H9 (cell line): ENCODE results near the gene SLC45A1. TPM values are rescaled to one million over a fixed set of nuclear protein-coding genes. Genes with fewer than 3 reads are reported as not detected.

ENCODE experiments used
- DNase-seq: peaks from one replicate; pipeline ENCODE4 v3.0.0-alpha.2; 2017
- H2AFZ ChIP-seq: one replicate; pipeline ENCODE4 v1.6.1; 2013; ENCODE audit warnings: mild to moderate bottlenecking, low read length, control low read depth, moderate library complexity
- H2AK5ac ChIP-seq: 2 replicates; pipeline ENCODE4 v1.6.1; 2013; ENCODE audit warnings: low read length, control low read depth, mixed read lengths; ENCODE audit not compliant: insufficient read length
- H2BK120ac ChIP-seq: one replicate; pipeline ENCODE4 v1.6.1; 2013; ENCODE audit warnings: low read depth, mild to moderate bottlenecking, low read length, control low read depth, inconsistent platforms; ENCODE audit not compliant: poor library complexity, severe bottlenecking
- H2BK12ac ChIP-seq: 2 replicates; pipeline ENCODE4 v1.6.1; 2013; ENCODE audit warnings: low read length, control low read depth, mixed read lengths, low read depth; ENCODE audit not compliant: insufficient read length
- H2BK15ac ChIP-seq: 2 replicates; pipeline ENCODE4 v1.6.1; 2013; ENCODE audit warnings: low read depth, low read length, control low read depth
- H2BK20ac ChIP-seq: one replicate; pipeline ENCODE4 v1.6.1; 2013; ENCODE audit warnings: low read depth, mild to moderate bottlenecking, low read length, control low read depth, inconsistent platforms; ENCODE audit not compliant: poor library complexity, severe bottlenecking
- H2BK5ac ChIP-seq: 2 replicates; pipeline ENCODE4 v1.6.1; 2013; ENCODE audit warnings: low read length, control low read depth, mixed read lengths; ENCODE audit not compliant: insufficient read length
- H3K14ac ChIP-seq: 2 replicates; pipeline ENCODE4 v1.6.1; 2013; ENCODE audit warnings: low read length, control low read depth; ENCODE audit not compliant: insufficient read depth
- H3K18ac ChIP-seq: 2 replicates; pipeline ENCODE4 v1.6.1; 2013; ENCODE audit warnings: low read depth, mild to moderate bottlenecking, mixed read lengths, low read length, control low read depth; ENCODE audit not compliant: insufficient read length
- H3K23ac ChIP-seq: 2 replicates; pipeline ENCODE4 v1.6.1; 2013; ENCODE audit warnings: low read length, control low read depth, mixed read lengths, low read depth; ENCODE audit not compliant: insufficient read length
- H3K23me2 ChIP-seq: 2 replicates; pipeline ENCODE4 v1.6.1; 2013; ENCODE audit warnings: low read depth, mild to moderate bottlenecking, mixed read lengths, low read length, control low read depth; ENCODE audit not compliant: insufficient read length, poor library complexity, severe bottlenecking
- H3K27ac ChIP-seq: 2 replicates; pipeline ENCODE4 v1.5.1; 2013; ENCODE audit warnings: low read length, control low read depth, mixed read lengths, low read depth; ENCODE audit not compliant: insufficient read length
- H3K27me3 ChIP-seq: 2 replicates; pipeline ENCODE4 v1.6.1; 2013; ENCODE audit warnings: low read length, control low read depth, inconsistent platforms; ENCODE audit not compliant: insufficient read depth
- H3K4ac ChIP-seq: 2 replicates; pipeline ENCODE4 v1.6.1; 2013; ENCODE audit warnings: low read depth, mild to moderate bottlenecking, control low read depth, inconsistent platforms, low read length, moderate library complexity
- H3K4me1 ChIP-seq: 2 replicates; pipeline ENCODE4 v1.6.1; 2013; ENCODE audit warnings: low read length, control low read depth, inconsistent platforms; ENCODE audit not compliant: insufficient read depth
- H3K4me2 ChIP-seq: 2 replicates; pipeline ENCODE4 v1.6.1; 2013; ENCODE audit warnings: low read length, control low read depth, mixed read lengths; ENCODE audit not compliant: insufficient read length, insufficient read depth
- H3K56ac ChIP-seq: 2 replicates; pipeline ENCODE4 v1.6.1; 2013; ENCODE audit warnings: low read depth, mild to moderate bottlenecking, mixed read lengths, low read length, control low read depth; ENCODE audit not compliant: insufficient read length
- H3K79me1 ChIP-seq: 2 replicates; pipeline ENCODE4 v1.6.1; 2013; ENCODE audit warnings: low read depth, mild to moderate bottlenecking, moderate library complexity, low read length, control low read depth, inconsistent platforms; ENCODE audit not compliant: insufficient read depth, poor library complexity, severe bottlenecking
- H3K79me2 ChIP-seq: 2 replicates; pipeline ENCODE4 v1.6.1; 2013; ENCODE audit warnings: low read length, control low read depth, inconsistent platforms; ENCODE audit not compliant: insufficient read depth
- H3K9ac ChIP-seq: 2 replicates; pipeline ENCODE4 v1.6.1; 2013; ENCODE audit warnings: low read length, control low read depth, mixed read lengths; ENCODE audit not compliant: insufficient read length; ENCODE audit errors: extremely low read depth
- H3K9me3 ChIP-seq: one replicate; pipeline ENCODE4 v1.6.1; 2013; ENCODE audit warnings: low read depth, low read length, inconsistent platforms; ENCODE audit not compliant: control insufficient read depth
- H3T11ph ChIP-seq: one replicate; pipeline ENCODE4 v1.6.1; 2013; ENCODE audit warnings: mild to moderate bottlenecking, low read length, control low read depth, inconsistent platforms
- H4K20me1 ChIP-seq: one replicate; pipeline ENCODE4 v1.6.1; 2013; ENCODE audit not compliant: control insufficient read depth, insufficient read length, insufficient read depth
- H4K5ac ChIP-seq: 2 replicates; pipeline ENCODE4 v1.6.1; 2013; ENCODE audit warnings: low read depth, mild to moderate bottlenecking, mixed read lengths, low read length, control low read depth; ENCODE audit not compliant: insufficient read length
- H4K8ac ChIP-seq: replicated peaks from 2 replicates; pipeline ENCODE4 v1.6.1; 2013; ENCODE audit warnings: low read length, control low read depth, mixed read lengths, low read depth; ENCODE audit not compliant: insufficient read length
- H4K91ac ChIP-seq: 2 replicates; pipeline ENCODE4 v1.6.1; 2013; ENCODE audit warnings: low read depth, mild to moderate bottlenecking, moderate library complexity, mixed read lengths, low read length, control low read depth; ENCODE audit not compliant: insufficient read length
- H3K27ac Mint-ChIP-seq, 3 experiments: 2 replicates in 2 of 3; 3 replicates in 1 of 3; pipeline ENCODE4 v1.8.0; 2020 to 2021; ENCODE audit warnings: mixed read lengths in 3 of 3, mild to moderate bottlenecking in 1 of 3, moderate library complexity in 1 of 3
- H3K27me3 Mint-ChIP-seq: 2 replicates; pipeline ENCODE4 v1.8.0; 2021; ENCODE audit warnings: low read depth, mild to moderate bottlenecking, moderate library complexity, mixed read lengths
- H3K36me3 Mint-ChIP-seq, 3 experiments: 2 replicates in 2 of 3; 3 replicates in 1 of 3; pipeline ENCODE4 v1.8.0; 2020 to 2021; ENCODE audit warnings: low read depth in 3 of 3, mixed read lengths in 3 of 3; ENCODE audit not compliant: insufficient read depth in 1 of 3
- H3K4me1 Mint-ChIP-seq, 2 experiments: 2 replicates each; pipeline ENCODE4 v1.8.0; 2020; ENCODE audit warnings: mixed read lengths in 2 of 2
- H3K4me3 Mint-ChIP-seq, 2 experiments: 2 replicates in 1 of 2; 3 replicates in 1 of 2; pipeline ENCODE4 v1.8.0; 2020 to 2021; ENCODE audit warnings: mild to moderate bottlenecking in 2 of 2, mixed read lengths in 2 of 2, moderate library complexity in 1 of 2
- H3K9me3 Mint-ChIP-seq, 2 experiments: 2 replicates in 1 of 2; 3 replicates in 1 of 2; pipeline ENCODE4 v1.8.0; 2020; ENCODE audit warnings: mild to moderate bottlenecking in 2 of 2, mixed read lengths in 2 of 2, moderate library complexity in 1 of 2
- CTCF ChIP-seq: fragments of 200-600 bp; sonication (generic); conservative IDR thresholded peaks from 3 replicates; pipeline ENCODE4 v1.8.0; 2021; ENCODE audit warnings: antibody characterized with exemption, mild to moderate bottlenecking
- WGBS: extraction: QIAGEN DNeasy Blood & Tissue Kit; methylation state at CpG from one replicate; pipeline ENCODE4 v1.1.7; 2013; ENCODE audit warnings: missing lambda C conversion rate, low lambda C conversion rate, mixed read lengths; ENCODE audit not compliant: insufficient read length; ENCODE audit errors: extremely low coverage; 5-methylcytosine and 5-hydroxymethylcytosine counted together
- total RNA-seq: library from RNA; stranded (reverse); gene quantifications from 2 replicates; pipeline ENCODE4 v1.2.1, GENCODE V29; 2021

Gene SLC45A1
- total RNA-seq, 1 experiment from 2014 or later: 0.63 TPM

- Histone ChIP-seq H4K8ac (no peak overlapping the region), H2BK15ac (no peak overlapping the region), H4K91ac (no peak overlapping the region), H2BK5ac (no peak overlapping the region), H3K23me2 (no peaks in the 10 kb centered on the region), H4K20me1 (no peaks in the 10 kb centered on the region), H3K23ac (no peak overlapping the region), H3K18ac (no peak overlapping the region), H3K56ac (no peak overlapping the region), H2BK12ac (no peak overlapping the region), H3K79me1 (no peaks in the 10 kb centered on the region), H3K14ac (no peak overlapping the region), H2AFZ (no peak overlapping the region), H2BK120ac (no peak overlapping the region), H2BK20ac (no peak overlapping the region), H3K4ac (no peak overlapping the region), H3K9me3 (no peaks in the 10 kb centered on the region), H3K27ac (no peak overlapping the region), H3K4me1 (no peaks in the 10 kb centered on the region; the same call in 1 of the 2 replicates), H2AK5ac (no peak overlapping the region), H3K79me2 (no peaks in the 10 kb centered on the region), H3K27me3 (no peaks in the 10 kb centered on the region), H4K5ac (no peak overlapping the region), H3K4me2 (no peak overlapping the region), H3T11ph (no peak overlapping the region), H3K9ac (no peak overlapping the region)
- TF ChIP-seq CTCF: no peak
- Mint-ChIP-seq H3K27me3 (peaks cover 3% of the 10 kb centered on the region), H3K27ac (no peak overlapping the region), H3K4me1 (peaks cover 24 to 26% of the 10 kb centered on the region in 2 experiments), H3K36me3 (peaks cover 5 to 9% (median 9%) of the 10 kb centered on the region in 3 experiments), H3K9me3 (no peaks in the 10 kb centered on the region; a peak in 1 of 5 replicates), H3K4me3 (peak overlapping the region in 1 of 2 experiments; percentile 53; a peak in 1 of 5 replicates)
- WGBS: no CpG with 5 or more reads among the region's 21 CpGs
- DNase-seq: no peak
Observed at GRCh38 chr1:8348047-8348776, 30.3 kb downstream of the SLC45A1 start.
